D721Med (cell line): Measurements from ENCODE around the gene PRSS21.

Source experiments
- DNase-seq: peaks from one replicate; pipeline ENCODE4 v3.0.0; 2011; ENCODE audit warnings: low spot score; ENCODE audit not compliant: insufficient read length
- FAIRE-seq: peaks from 2 replicates; lab custom pipeline; 2011; peaks lifted over from hg19 to GRCh38; lab: Jason Lieb, UNC
- TF ChIP-seq, protein P1 (sequence below): IDR thresholded peaks from 2 replicates; pipeline ENCODE4 v1.5.1; 2012; ENCODE audit warnings: mild to moderate bottlenecking, control low read depth; ENCODE audit not compliant: insufficient read depth; ENCODE audit errors: missing control alignments

Gene PRSS21

DNA sequence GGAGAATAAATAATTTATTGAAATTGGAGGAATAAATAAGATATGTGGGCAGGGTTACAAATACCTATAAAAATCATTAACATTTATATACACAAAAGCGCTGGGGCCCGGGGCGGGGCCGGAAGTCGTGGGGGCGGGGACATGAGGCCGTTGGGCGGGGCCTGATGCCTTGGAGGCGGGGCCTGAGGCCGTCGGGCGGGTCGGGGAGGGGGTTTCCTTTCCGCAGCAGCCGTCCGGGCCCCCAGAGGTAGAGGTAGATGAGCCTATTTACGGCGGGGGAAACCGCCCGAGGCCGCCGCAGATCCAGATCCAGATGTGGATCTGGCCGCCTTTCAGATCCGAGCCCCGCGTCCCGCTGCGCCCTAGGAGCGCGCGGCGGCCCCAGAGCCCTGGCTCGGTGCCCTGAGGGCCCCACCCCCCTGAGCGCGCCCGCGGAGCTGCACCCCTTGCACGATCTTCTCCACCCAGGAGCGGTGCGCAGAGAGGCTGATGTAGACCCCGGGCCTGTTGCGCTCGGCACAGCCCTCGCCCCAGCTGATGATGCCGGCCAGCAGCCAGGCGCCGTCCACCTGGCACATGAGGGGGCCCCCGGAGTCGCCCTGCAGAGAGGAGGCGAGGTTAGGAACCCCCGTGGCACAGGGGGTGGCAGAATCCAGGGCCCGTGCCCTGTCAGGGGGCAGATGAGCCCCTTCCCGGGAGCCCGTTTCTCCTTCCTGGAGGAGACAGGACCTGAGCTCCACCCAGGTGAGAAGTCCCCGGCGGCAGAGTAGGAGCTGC is 35.9 kb downstream of the PRSS21 start:
- DNase-seq (peak; percentile 10), FAIRE-seq (no peak)
- TF ChIP-seq, protein P1, sequence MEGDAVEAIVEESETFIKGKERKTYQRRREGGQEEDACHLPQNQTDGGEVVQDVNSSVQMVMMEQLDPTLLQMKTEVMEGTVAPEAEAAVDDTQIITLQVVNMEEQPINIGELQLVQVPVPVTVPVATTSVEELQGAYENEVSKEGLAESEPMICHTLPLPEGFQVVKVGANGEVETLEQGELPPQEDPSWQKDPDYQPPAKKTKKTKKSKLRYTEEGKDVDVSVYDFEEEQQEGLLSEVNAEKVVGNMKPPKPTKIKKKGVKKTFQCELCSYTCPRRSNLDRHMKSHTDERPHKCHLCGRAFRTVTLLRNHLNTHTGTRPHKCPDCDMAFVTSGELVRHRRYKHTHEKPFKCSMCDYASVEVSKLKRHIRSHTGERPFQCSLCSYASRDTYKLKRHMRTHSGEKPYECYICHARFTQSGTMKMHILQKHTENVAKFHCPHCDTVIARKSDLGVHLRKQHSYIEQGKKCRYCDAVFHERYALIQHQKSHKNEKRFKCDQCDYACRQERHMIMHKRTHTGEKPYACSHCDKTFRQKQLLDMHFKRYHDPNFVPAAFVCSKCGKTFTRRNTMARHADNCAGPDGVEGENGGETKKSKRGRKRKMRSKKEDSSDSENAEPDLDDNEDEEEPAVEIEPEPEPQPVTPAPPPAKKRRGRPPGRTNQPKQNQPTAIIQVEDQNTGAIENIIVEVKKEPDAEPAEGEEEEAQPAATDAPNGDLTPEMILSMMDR: no peak

DNA sequence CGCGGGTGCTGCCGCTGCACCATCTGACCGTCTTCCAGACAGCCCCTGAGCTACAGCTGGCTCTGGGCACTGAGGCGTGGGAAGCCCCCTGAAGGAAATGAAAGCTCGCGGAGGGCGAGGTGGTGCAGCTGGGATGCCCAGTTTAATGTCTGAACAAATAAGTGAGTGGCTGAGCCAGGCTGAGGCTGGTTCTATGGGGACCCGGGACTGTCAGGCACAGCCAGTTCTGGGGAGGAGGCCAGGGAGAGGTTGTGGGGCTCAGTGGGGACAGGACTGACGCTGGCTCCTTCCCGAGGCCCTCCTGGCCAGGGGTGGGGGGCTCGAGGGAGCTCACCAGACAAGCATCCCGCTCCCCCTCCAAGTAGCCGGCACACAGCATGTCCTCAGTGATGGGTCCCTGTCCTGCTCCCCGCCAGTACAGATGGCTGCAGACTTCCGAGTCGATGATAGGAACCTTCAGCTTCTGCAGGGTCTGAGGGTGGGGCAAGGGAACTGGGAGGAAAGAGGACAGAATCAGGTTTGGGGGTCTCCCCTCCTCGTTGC is 36.6 kb downstream of the PRSS21 start:
- TF ChIP-seq, protein P1: no peak
- FAIRE-seq (no peak), DNase-seq (no peak)

DNA sequence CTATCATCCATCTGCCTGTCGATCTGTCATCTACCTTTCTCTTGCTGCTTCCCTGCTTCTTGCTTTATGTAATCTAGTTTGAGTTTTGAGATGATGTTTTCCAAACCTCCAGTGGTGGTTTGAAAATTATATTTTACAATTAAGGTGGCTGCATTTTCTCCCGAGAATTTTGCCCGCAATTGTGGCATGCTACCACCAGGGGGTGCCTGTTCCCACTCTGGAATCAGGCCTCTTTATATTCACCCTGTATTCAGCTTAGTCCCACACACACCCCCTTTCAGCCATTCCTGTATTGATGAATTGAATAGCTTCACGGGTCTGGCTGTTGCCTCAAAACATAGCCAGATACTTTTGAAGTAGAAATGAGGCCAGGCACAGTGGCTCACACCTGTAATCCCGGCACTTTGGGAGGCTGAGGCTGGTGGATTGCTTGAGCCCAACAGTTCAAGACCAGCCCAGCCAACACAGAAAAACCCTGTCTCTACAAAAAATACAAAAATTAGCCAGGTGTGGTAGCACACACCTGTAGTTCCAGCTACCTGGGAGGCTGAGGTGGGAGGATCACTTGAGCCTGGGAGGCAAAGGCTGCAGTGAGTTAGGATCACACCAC is 37.8 kb downstream of the PRSS21 start:
- TF ChIP-seq, protein P1: peak; percentile 17
- DNase-seq (no peak), FAIRE-seq (no peak)

DNA sequence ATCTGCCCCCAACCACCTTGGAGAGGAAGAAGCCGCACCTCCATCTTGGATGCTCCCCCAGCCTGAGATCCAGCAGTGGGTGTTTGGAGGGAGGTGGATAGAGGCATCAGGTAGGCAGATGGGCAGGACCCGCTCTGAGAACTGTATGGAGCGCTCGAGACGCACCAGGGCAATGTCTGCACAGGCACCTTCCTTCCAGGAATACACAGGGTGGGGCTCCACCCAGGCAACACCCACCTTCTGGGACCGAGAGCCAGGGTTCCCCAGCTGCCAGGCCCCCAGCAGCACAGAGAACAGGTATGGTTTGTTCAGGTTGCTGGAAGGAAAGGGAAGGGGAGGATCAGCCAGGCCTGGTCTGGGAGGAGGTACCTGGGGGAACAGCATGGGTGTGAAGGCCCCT is 38.5 kb downstream of the PRSS21 start:
- peak; percentile 6 for DNase-seq
- FAIRE-seq: no peak
- TF ChIP-seq, protein P1: no peak

DNA sequence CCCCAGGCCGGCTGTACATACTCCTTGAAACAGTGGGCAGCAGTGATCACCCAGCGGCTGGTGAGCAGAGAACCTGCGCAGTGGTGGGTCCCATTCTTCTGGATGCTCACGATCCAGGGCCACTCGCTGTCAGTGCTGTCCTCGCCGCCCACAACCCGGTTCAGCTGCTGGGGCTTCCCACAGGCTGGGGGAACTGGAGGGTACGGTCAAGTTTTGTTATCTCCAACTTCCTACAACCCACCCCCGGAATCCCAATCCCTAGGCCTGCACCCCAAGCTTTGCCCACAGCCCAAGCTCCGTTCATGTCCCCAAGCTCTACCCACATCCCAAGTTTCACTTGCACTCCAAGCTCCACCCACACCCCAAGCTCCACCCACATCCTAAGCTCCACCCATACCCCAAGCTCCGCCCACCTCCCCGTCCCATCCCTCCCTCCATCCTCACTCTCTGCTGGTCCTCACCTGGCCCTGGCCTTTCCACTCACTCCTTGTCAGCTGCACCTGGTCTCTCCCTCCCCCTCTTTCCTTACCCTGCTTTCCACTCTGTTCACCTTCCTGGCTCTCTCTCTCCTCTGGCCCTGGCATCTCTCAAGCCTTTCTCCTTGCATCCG is 39.1 kb downstream of the PRSS21 start:
- DNase-seq (peak; percentile 12), FAIRE-seq (no peak)
- TF ChIP-seq, protein P1: no peak

DNA sequence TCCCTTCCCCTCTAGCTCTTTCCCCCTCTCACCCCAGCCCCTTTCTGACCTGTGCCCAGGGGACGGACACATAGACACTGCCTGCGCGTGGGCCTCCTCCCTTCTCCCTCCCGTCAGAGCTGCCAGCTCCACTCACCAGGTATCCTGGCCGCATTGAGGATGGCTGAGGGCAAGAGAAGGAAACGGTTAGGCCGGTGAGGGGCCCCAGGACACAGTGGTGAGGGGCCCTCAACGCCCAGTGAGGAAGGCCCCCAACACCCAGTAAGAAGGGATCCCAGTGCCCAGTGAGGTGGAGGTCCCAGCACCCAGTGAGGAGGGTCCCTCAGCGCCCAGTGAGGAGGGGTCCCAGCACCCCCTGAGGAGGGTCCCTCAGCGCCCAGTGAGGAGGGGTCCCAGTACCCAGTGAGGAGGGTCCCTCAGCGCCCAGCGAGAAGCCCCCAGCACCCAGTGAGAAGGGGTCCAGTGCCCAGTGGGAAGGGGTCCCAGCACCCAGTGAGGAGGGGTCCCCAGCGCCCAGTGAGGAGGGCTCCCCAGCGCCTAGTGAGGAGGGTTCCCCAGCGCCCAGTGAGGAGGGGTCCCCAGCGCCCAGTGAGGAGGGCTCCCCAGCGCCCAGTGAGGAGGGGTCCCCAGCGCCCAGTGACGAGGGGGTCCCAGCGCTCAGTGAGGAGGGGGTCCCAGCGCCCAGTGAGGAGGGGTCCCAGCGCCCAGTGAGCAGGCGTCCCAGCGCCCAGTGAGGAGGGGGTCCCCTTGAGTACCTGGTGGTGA is 39.8 kb downstream of the PRSS21 start:
- DNase-seq (peak; percentile 4), FAIRE-seq (no peak)
- TF ChIP-seq, protein P1: no peak
